GM18951 (cell line): ENCODE results near the gene CCIN.

Source experiments
- POLR2A ChIP-seq: IDR thresholded peaks from 4 replicates; pipeline ENCODE4 v1.6.1; 2011; ENCODE audit warnings: mild to moderate bottlenecking; ENCODE audit not compliant: insufficient read length, insufficient read depth; ENCODE audit errors: extremely low read depth
- in situ Hi-C: fragments of 300-500 bp; cut with MboI; formaldehyde crosslinking; loops from one replicate; pipeline ENCODE4 v1.12.0; 2022; ENCODE audit warnings: low sequenced_read_pairs, mixed read lengths, inconsistent platforms; ENCODE audit not compliant: unreplicated experiment

CCIN gene

DNA sequence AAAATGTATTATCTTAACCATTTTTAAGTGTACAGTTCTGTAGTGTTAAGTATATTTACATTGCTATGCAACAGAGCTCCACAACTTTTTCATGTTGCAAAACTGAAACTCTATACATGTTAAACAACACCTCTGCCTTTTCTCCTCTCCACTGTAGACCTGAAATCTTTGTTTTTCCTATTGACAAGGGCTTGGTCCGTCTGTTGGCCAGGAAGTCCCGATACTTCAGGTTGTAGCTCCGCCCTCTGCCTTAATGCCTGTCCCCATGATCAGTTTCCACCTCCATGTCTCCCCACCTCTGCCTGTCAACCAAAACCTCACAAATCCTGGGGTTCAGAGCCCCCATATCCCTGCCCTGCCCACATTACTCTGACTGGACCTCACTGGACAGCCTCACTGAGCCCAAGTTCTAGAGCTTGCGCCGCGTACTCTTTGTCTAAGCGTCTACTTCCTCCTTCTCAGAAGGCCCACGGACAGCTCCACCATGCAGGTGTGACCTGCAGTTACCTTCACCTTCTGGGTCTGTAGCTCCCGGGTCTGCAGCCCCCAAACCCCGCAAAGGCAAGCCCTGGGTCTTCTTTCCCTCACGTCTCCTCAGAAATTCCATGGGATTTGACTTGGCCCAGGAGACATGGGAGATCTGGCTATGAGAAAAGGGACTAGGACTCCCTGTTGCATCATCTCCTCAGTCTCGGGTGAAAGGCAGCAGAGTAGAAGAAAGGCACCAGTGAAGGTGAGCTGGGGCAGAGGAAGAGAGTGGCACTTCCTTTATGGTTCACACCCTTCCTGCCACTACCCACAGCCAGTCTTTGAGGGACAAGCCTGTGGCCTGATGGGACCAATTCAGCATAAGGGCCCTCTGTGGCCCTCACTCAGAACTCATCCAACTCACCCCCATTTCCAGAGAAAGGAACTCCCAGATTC is 24.6 kb upstream of the CCIN start:
- TF ChIP-seq POLR2A: no peak
- in situ Hi-C loops: no loop called here

DNA sequence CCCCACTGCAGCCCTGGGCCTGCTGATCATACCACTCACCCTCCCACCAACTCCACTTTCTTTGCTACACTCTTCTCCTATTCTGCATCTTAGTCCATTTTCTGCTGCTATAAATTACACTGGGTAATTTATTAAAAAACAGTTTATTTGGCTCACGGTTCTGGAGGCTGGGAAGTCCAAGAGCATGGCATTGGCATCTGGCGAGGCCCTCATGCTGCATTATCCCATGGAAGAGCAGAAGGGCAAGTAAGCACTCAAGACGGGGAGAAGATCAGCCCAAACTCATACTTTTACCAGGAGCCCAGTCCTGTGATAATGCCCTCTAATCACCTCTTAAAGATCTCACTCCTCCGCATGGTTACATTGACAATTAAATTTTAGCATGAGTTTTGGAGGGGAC is 23.2 kb upstream of the CCIN start:
- in situ Hi-C loops: no loop called here
- TF ChIP-seq POLR2A: no peak

- TF ChIP-seq POLR2A: no peak
- in situ Hi-C loops: no loop called here
Measured at GRCh38 chr9:36146651-36147050, 22.5 kb upstream of the CCIN start.

- in situ Hi-C loops: no loop called here
- no peak for TF ChIP-seq POLR2A
Measured at GRCh38 chr9:36147441-36148175, 21.6 kb upstream of the CCIN start.

DNA sequence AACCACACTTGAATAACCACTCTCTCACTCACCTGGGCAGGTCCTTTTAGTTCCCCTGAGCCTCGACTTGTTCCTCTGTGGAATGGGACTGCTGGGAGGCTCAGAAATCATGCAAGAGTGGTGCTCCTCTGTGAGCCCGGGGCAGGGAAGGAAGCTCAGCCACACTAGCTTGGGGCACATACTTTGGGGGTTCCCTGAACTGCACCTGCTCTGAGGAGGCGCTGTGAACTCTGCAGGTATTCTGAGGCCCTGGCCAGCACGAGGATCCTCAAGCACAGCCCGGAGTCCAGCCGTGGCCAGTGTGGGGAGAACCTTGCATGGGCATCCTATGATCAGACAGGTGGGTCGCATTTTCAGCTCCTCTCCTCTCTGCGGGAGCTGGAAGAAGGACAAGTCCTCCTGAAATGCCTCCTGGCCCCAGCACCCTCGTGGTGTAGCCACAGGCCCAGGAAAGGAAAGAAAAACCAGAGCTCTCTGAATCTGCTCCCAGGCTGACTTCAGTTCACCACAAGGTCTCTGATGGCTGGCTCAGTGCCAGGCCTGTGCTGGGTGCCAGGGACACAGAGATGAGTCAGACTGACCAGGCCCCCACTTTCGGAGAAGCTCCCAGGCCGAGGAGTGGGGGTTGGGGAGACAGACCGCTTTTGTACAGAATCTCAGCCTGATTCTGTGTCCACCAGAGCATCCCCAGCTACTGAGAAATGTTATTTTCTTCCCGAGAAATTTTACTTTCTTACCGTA is 20.7 kb upstream of the CCIN start:
- TF ChIP-seq POLR2A: no peak
- in situ Hi-C loops: no loop called here

DNA sequence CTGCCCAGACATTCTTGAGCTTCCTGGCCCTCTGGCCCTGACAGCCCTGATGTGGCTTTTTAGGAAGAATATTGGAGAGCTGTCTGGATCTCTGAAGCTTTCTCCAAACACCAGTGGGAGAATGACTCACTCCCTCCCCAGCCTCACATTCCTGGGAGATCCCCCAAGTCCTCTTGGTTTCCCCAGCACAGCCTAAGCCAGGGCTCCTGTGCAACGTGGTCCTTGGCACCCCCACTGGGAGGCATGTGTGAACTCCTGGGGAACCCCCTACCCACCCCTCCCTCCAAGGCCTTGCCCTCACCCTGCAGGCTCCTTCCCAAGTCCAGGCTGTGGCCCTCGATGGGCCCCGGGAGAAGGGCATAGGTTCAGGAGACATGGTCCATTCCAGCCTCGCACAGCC is 20.0 kb upstream of the CCIN start:
- in situ Hi-C loops: no loop called here
- TF ChIP-seq POLR2A: no peak

- no peak for TF ChIP-seq POLR2A
- in situ Hi-C loops: no loop called here
Measured at GRCh38 chr9:36150574-36151315, 18.4 kb upstream of the CCIN start.

DNA sequence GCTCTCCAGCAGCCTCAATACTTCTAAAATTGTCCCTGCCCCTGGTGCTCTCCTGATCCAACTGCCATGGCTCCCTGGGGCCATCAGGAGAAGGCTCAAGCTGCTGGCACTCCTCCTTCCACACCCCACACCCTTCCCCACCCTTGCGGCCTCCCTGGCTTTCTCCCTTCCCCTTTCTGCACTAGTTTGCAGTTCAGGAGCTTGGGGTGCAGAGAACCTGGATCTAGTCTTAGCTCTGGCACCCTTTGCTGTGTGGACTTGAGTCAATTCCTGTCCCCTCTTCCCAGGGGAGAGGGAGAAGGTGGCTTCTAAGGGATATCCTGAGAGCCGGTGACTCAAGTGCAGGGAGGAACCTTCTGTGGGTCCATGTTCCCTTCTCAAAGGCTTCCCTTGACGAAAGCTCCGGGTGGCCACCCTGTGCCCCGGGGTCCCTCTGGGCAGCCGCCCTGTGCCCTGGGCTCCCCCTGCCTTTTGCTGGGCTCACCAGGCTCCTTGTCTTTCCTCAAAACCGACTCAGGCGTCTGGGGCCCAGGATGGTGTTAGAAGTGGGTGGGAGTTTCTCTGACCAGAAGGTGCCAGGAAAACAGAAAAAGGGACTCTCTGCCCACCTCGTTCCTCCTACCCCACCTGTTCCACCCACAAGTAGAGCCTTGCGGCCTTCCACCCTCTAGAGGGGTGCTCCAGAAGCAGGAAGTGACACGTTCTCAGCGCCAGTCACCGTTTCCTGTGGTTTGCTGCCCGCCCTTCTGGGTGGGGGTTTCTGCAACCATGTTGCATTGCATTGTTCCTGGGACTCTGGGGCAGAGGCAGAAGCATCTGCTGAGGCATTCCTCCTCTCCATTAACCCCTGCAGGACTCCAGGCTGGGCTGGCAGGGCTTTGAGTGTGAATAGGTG is 17.6 kb upstream of the CCIN start:
- TF ChIP-seq POLR2A: peak; percentile 56
- in situ Hi-C loops: no loop called here

GRCh38 chr9:36152741-36153438 is 16.3 kb upstream of the CCIN start:
- in situ Hi-C loops: no loop called here
- TF ChIP-seq POLR2A: no peak

GRCh38 chr9:36153746-36154145 is 15.4 kb upstream of the CCIN start:
- no peak for TF ChIP-seq POLR2A
- in situ Hi-C loops: no loop called here

DNA sequence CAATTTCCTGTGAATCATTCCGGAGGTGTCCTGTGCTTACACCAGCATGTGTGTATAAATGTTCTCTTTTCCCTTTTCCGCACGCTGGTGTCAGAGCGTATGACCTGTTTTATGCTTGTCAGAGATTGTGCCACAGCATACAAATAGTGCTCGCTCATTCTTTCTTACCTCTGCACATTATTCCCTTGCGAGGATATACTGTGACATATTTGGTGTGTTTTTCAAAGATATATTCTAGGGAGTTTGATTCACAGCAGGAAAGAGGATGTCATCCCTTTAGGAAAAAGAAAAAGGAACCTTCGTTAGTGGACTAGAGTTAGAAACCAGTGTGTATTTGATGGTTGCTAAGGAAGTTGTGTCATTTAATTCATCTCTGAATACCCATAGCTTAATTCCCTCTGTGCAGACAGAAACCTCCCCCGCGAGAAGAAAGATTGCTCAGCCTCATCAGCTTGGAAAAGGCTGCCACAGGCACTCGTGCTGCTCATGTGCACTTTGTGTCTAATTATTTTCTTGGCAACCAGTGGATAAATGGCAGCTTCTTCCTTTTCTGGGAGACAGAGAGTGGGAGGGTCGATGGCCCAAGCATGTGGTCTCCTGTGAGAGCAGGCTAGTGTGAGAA is 14.7 kb upstream of the CCIN start:
- in situ Hi-C loops: no loop called here
- no peak for TF ChIP-seq POLR2A
